T-cell (primary cell): Measurements from ENCODE around the gene CDH4. TPM values are rescaled to one million over a fixed set of nuclear protein-coding genes. Genes with fewer than 3 reads are reported as not detected.

Source experiments
- ATAC-seq, 4 experiments: fragments of 200-7000 bp in 3 of 4; fragments of 150-1000 bp in 1 of 4; cut with Tn5 transposase; replicated peaks in 1 of 4; 1 replicate in 3 of 4; 2 replicates in 1 of 4; pipeline ENCODE4 v1.10.0; 2021; ENCODE audit warnings: moderate library complexity in 3 of 4, mild to moderate bottlenecking in 2 of 4, moderate number of reproducible peaks in 1 of 4
- CTCF ChIA-PET, 2 donors: fragments of 300-600 bp; sonication (Branson Sonifier 250); formaldehyde crosslinking; loops; one replicate each; lab custom pipeline; 2022; ENCODE audit warnings: antibody characterized with exemption in 2 of 2; lab: Charles Lee
- POLR2A ChIA-PET, 2 donors: fragments of 300-600 bp; sonication (Branson Sonifier 250); formaldehyde crosslinking; loops; one replicate each; lab custom pipeline; 2022; ENCODE audit warnings: antibody characterized with exemption in 2 of 2; lab: Charles Lee
- DNase-seq, 35 experiments: peaks; one replicate each; pipeline versions ENCODE4 v3.0.0 to v3.0.0-alpha.2; 2013 to 2023
- H3K27ac ChIP-seq: one replicate; pipeline ENCODE4 v1.5.1; 2013; ENCODE audit warnings: low read length
- H3K27me3 ChIP-seq, 2 experiments: replicated peaks in 1 of 2; 1 replicate in 1 of 2; 2 replicates in 1 of 2; pipeline versions ENCODE4 v1.6.1 to v1.7.0; 2013; ENCODE audit warnings: low read length in 1 of 2, mixed read lengths in 1 of 2; ENCODE audit not compliant: control insufficient read depth in 2 of 2, insufficient read depth in 2 of 2; ENCODE audit errors: extremely low read depth in 1 of 2
- H3K36me3 ChIP-seq, 2 donors: 1 replicate in 1 of 2; 2 replicates in 1 of 2; pipeline versions ENCODE4 v1.6.1 to v1.7.0; 2013; ENCODE audit warnings: low read length in 1 of 2; ENCODE audit not compliant: control insufficient read depth in 2 of 2, insufficient read depth in 1 of 2; ENCODE audit errors: extremely low read depth in 1 of 2
- H3K4me1 ChIP-seq, 2 experiments: 1 replicate in 1 of 2; 2 replicates in 1 of 2; pipeline versions ENCODE4 v1.6.1 to v1.7.0; 2013; ENCODE audit warnings: low read length in 2 of 2, mixed read lengths in 1 of 2; ENCODE audit not compliant: insufficient read depth in 2 of 2, control insufficient read depth in 1 of 2; ENCODE audit errors: extremely low read depth in 1 of 2
- H3K4me3 ChIP-seq, 2 donors: 1 replicate in 1 of 2; 2 replicates in 1 of 2; pipeline versions ENCODE4 v1.5.1 to v1.7.0; 2013; ENCODE audit warnings: mild to moderate bottlenecking in 2 of 2, low read length in 1 of 2, moderate library complexity in 1 of 2; ENCODE audit not compliant: control insufficient read depth in 1 of 2; ENCODE audit errors: extremely low read depth in 1 of 2
- H3K9me3 ChIP-seq: 2 replicates; pipeline ENCODE4 v1.7.0; 2013
- H3K27ac Mint-ChIP-seq, 2 donors: one replicate each; pipeline ENCODE4 v1.8.0; 2020 to 2021; ENCODE audit warnings: mild to moderate bottlenecking in 2 of 2, mixed read lengths in 2 of 2
- H3K27me3 Mint-ChIP-seq, 2 donors: one replicate each; pipeline ENCODE4 v1.8.0; 2021 to 2022; ENCODE audit warnings: mixed read lengths in 2 of 2
- H3K36me3 Mint-ChIP-seq: one replicate; pipeline ENCODE4 v1.8.0; 2021; ENCODE audit warnings: mixed read lengths
- H3K4me1 Mint-ChIP-seq, 3 donors: one replicate each; pipeline ENCODE4 v1.8.0; 2020 to 2022; ENCODE audit warnings: mixed read lengths in 3 of 3, mild to moderate bottlenecking in 1 of 3
- H3K4me3 Mint-ChIP-seq, 3 donors: one replicate each; pipeline ENCODE4 v1.8.0; 2020 to 2022; ENCODE audit warnings: mild to moderate bottlenecking in 3 of 3, mixed read lengths in 3 of 3, moderate library complexity in 3 of 3
- H3K9me3 Mint-ChIP-seq, 3 donors: one replicate each; pipeline ENCODE4 v1.8.0; 2020 to 2022; ENCODE audit warnings: mixed read lengths in 3 of 3
- WGBS: methylation state at CpG from one replicate; pipeline ENCODE4 v1.1.5; 2013; ENCODE audit warnings: missing lambda C conversion rate; ENCODE audit not compliant: insufficient coverage; 5-methylcytosine and 5-hydroxymethylcytosine counted together
- total RNA-seq, 35 experiments: library from RNA in 6 of 35; stranded (reverse) in 6 of 35; fragments of 120-200 nt in 1 of 35; gene quantifications; one replicate each; pipeline versions ENCODE4 v1.2.1 to v1.2.4 and lab custom pipeline; 2013 to 2026

The CDH4 gene
- total RNA-seq = under 1 TPM; 0.06 to 0.64 (median 0.14) TPM
- 0.22 TPM for total RNA-seq (2013)
- 0 to 3.5 (median 0.46) reads per million in 29 experiments for total RNA-seq (lab: John Stamatoyannopoulos, UW)

GRCh38 chr20:61251529-61252393 lies at the start of gene CDH4:
Gene CDH4, plus strand, starts transcription at chr20:61252261.
- no peaks in the 10 kb centered on the region for H3K36me3 ChIP-seq
- peak within 1 kb of the TSS in 1 of 2 donors; percentile 18 for H3K4me3 ChIP-seq
- no peak within 1 kb of the TSS for H3K27ac Mint-ChIP-seq
- peak within 1 kb of the TSS; percentile 17 to 62 (median 31) for H3K4me3 Mint-ChIP-seq
- CTCF ChIA-PET = no interaction called here
- H3K27me3 Mint-ChIP-seq = peaks cover 59 to 66% of the 10 kb centered on the region in 2 donors
- H3K9me3 Mint-ChIP-seq = no peaks in the 10 kb centered on the region
- no peaks in the 10 kb centered on the region for H3K36me3 Mint-ChIP-seq
- 7% methylated on average over 77 of the region's 78 CpGs for WGBS
- H3K9me3 ChIP-seq = no peaks in the 10 kb centered on the region
- H3K27ac ChIP-seq = no peak within 1 kb of the TSS
- peaks cover 0 to 9% (median 6%) of the 10 kb centered on the region in 3 donors for H3K4me1 Mint-ChIP-seq
- POLR2A ChIA-PET = no interaction called here
- ATAC-seq = no peak
- no peak for DNase-seq
- peaks cover 6 to 47% of the 10 kb centered on the region in 2 experiments for H3K27me3 ChIP-seq
- no peaks in the 10 kb centered on the region for H3K4me1 ChIP-seq

DNA sequence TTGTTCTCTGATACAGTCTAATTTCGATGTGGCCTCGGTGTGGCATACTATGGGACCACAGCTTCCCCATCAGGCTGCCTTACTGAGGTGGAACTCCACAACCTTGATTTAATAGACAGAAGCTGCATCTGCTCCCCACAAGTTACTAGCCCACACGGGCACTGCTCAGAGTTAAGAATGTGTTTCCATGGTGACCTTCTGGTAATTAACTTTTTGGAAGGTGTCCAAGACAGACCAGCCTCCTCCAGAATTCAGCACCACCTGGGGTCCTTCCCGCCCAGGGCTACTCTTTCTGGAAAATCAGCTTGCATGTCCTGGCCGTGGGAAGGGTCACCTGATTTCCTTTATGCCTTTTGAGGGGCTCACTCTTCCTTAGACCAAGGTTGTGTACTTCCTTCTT lies 48.7 kb upstream of the CDH4 start:
- ChIA-PET CTCF (no interaction called here), POLR2A (no interaction called here)
- no peak for DNase-seq
- Histone ChIP-seq H3K9me3 (no peaks in the 10 kb centered on the region), H3K27me3 (peaks cover 0 to 14% of the 10 kb centered on the region in 2 experiments), H3K27ac (no peak overlapping the region), H3K36me3 (no peaks in the 10 kb centered on the region), H3K4me3 (no peak overlapping the region), H3K4me1 (no peaks in the 10 kb centered on the region)
- no peak overlapping the region for H3K27ac Mint-ChIP-seq
- no peak for ATAC-seq
- WGBS = 74% methylated on average over 4 of the region's 5 CpGs
- no peaks in the 10 kb centered on the region for H3K4me1 Mint-ChIP-seq
- no peaks in the 10 kb centered on the region for H3K36me3 Mint-ChIP-seq
- no peak overlapping the region for H3K4me3 Mint-ChIP-seq
- peaks cover 3 to 5% of the 10 kb centered on the region in 2 donors for H3K27me3 Mint-ChIP-seq
- H3K9me3 Mint-ChIP-seq = peaks cover 0 to 5% (median 3%) of the 10 kb centered on the region in 3 donors

DNA sequence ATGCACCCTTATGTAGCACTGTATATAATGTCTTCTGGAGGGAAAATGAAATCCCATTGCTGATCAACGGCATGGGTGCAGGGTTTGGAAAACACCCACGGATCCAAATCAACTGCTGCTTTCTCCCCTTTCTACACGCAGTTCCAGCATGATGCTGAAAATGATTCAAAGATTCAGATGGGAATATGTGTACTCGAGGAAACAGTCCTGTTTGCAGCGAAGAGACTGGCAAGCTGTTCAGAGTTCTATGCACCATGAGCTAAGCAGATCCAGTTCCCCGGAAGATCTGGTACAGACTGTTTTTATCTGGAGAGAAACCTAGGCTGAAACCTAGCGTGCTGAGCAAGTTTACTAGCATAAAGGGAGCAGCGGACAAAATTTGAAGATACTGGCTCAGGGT lies 47.9 kb upstream of the CDH4 start:
- Mint-ChIP-seq H3K27ac (no peak overlapping the region), H3K9me3 (peaks cover 0 to 5% (median 3%) of the 10 kb centered on the region in 3 donors), H3K4me3 (no peak overlapping the region), H3K36me3 (no peaks in the 10 kb centered on the region), H3K4me1 (no peaks in the 10 kb centered on the region), H3K27me3 (peaks cover 3 to 5% of the 10 kb centered on the region in 2 donors)
- H3K27ac ChIP-seq = no peak overlapping the region
- ChIA-PET CTCF (no interaction called here), POLR2A (no interaction called here)
- peaks cover 0 to 14% of the 10 kb centered on the region in 2 experiments for H3K27me3 ChIP-seq
- H3K9me3 ChIP-seq = no peaks in the 10 kb centered on the region
- no peaks in the 10 kb centered on the region for H3K36me3 ChIP-seq
- 83% methylated on average over 5 of the region's 8 CpGs for WGBS
- DNase-seq = no peak
- no peak for ATAC-seq
- H3K4me1 ChIP-seq = no peaks in the 10 kb centered on the region
- H3K4me3 ChIP-seq = no peak overlapping the region

DNA sequence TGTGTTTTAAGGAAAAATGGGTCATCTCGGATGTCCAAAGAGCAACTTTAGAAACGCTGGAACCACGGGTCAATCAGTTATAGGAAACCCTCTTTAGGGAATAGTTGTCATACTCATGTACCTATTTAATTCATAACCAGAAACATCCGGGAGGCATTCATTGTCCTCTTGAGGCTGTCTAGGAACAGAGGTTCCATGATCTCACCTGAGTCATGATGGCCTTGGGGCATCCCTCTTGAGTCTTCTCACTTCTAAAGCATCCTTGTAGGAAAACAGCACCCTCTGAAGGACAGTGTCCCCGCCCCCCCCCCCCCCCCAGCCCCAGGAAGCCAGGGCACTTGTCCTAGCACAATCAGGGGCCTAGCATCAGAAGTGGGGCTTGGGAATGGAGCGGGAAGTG lies 46.3 kb upstream of the CDH4 start:
- DNase-seq (no peak), ATAC-seq (no peak)
- Histone ChIP-seq H3K9me3 (no peaks in the 10 kb centered on the region), H3K27ac (no peak overlapping the region), H3K27me3 (peaks cover 0 to 14% of the 10 kb centered on the region in 2 experiments), H3K4me3 (no peak overlapping the region), H3K36me3 (no peaks in the 10 kb centered on the region), H3K4me1 (no peaks in the 10 kb centered on the region)
- ChIA-PET CTCF (no interaction called here), POLR2A (no interaction called here)
- H3K27ac Mint-ChIP-seq = no peak overlapping the region
- no peaks in the 10 kb centered on the region for H3K4me1 Mint-ChIP-seq
- peaks cover 0 to 5% (median 3%) of the 10 kb centered on the region in 3 donors for H3K9me3 Mint-ChIP-seq
- no peak overlapping the region for H3K4me3 Mint-ChIP-seq
- H3K27me3 Mint-ChIP-seq = peaks cover 3 to 5% of the 10 kb centered on the region in 2 donors
- WGBS = 60% methylated on average over 1 of the region's 6 CpGs
- H3K36me3 Mint-ChIP-seq = no peaks in the 10 kb centered on the region

DNA sequence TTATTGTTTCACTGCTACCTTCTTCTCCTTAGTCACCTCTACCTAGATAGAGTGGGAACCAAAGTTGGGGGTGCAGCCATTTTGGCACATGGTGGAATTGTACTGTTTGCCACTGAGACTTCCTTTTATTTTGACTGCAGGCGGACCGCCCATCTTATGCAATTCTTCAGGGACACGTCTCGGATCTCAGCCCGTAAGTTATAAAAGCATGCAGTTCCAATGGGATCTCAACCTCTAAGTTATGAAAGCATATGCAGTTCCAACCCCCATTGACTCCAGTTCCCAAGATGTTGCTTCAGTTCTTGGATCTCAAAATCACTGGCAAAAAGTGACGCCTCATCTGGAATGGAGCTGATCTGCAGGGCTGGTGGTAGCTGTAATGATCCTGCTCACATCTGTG lies 41.2 kb upstream of the CDH4 start:
- Histone ChIP-seq H3K4me1 (no peaks in the 10 kb centered on the region), H3K9me3 (no peaks in the 10 kb centered on the region), H3K4me3 (no peak overlapping the region), H3K27ac (no peak overlapping the region), H3K27me3 (peaks cover 0 to 10% of the 10 kb centered on the region in 2 experiments), H3K36me3 (no peaks in the 10 kb centered on the region)
- WGBS = 72% methylated on average over 4 of the region's 6 CpGs
- ATAC-seq (no peak), DNase-seq (no peak)
- POLR2A ChIA-PET = no interaction called here
- H3K27ac Mint-ChIP-seq = no peak overlapping the region
- CTCF ChIA-PET = no interaction called here
- no peaks in the 10 kb centered on the region for H3K4me1 Mint-ChIP-seq
- peaks cover 0 to 4% of the 10 kb centered on the region in 2 donors for H3K27me3 Mint-ChIP-seq
- H3K36me3 Mint-ChIP-seq = no peaks in the 10 kb centered on the region
- no peaks in the 10 kb centered on the region for H3K9me3 Mint-ChIP-seq
- H3K4me3 Mint-ChIP-seq = no peak overlapping the region

GRCh38 chr20:61217848-61218247 lies 34.2 kb upstream of the CDH4 start:
- H3K36me3 ChIP-seq = no peaks in the 10 kb centered on the region
- ChIA-PET POLR2A (interaction anchor here in 1 of 2 donors (0.5 kb wide), 1 partner anchor 19 kb away, joined by 3 read pairs; no protein-coding TSS in a partner anchor), CTCF (interaction anchor here in 1 of 2 donors (1.1 kb wide), 1 partner anchor 9 kb away, joined by 3 read pairs; no protein-coding TSS in a partner anchor)
- WGBS = 100% methylated on average over 1 of the region's 1 CpG
- Mint-ChIP-seq H3K4me1 (no peaks in the 10 kb centered on the region), H3K9me3 (peaks cover 0 to 15% (median 3%) of the 10 kb centered on the region in 3 donors), H3K27me3 (peaks cover 10 to 25% of the 10 kb centered on the region in 2 donors), H3K27ac (no peak overlapping the region), H3K36me3 (no peaks in the 10 kb centered on the region), H3K4me3 (no peak overlapping the region)
- H3K4me3 ChIP-seq = no peak overlapping the region
- no peak for DNase-seq
- peaks cover 0 to 7% of the 10 kb centered on the region in 2 experiments for H3K27me3 ChIP-seq
- no peaks in the 10 kb centered on the region for H3K4me1 ChIP-seq
- no peak overlapping the region for H3K27ac ChIP-seq
- no peak for ATAC-seq
- no peaks in the 10 kb centered on the region for H3K9me3 ChIP-seq
